HepG2 (cell line): ENCODE data around the gene HCFC1R1. TPM values are rescaled to one million over a fixed set of nuclear protein-coding genes. Genes with fewer than 3 reads are reported as not detected.

Experiments used
- GABPB1 ChIP-seq: IDR thresholded peaks from 2 replicates; pipeline ENCODE4 v1.6.1; 2016; ENCODE audit warnings: mild to moderate bottlenecking, missing genetic modification reagents, moderate library complexity, missing compliant biosample characterization
- GFI1 ChIP-seq: sonication (generic); formaldehyde crosslinking; IDR thresholded peaks from 2 replicates; pipeline ENCODE4 v1.5.0; 2020; ENCODE audit warnings: missing genetic modification reagents, mild to moderate bottlenecking, borderline replicate concordance
- HMGA1 ChIP-seq: sonication (generic); formaldehyde crosslinking; conservative IDR thresholded peaks from 2 replicates; pipeline ENCODE4 v1.4.0; 2020; ENCODE audit warnings: missing genetic modification reagents
- JUND ChIP-seq: sonication (generic); formaldehyde crosslinking; IDR thresholded peaks from 2 replicates; pipeline ENCODE4 v1.8.0; 2022; ENCODE audit warnings: mild to moderate bottlenecking, missing genetic modification reagents
- MAFG ChIP-seq: sonication (generic); formaldehyde crosslinking; IDR thresholded peaks from 2 replicates; pipeline ENCODE4 v1.5.1; 2020; ENCODE audit warnings: mild to moderate bottlenecking, missing genetic modification reagents
- POLR2G ChIP-seq: fragments of 200-400 bp; formaldehyde crosslinking; IDR thresholded peaks from 2 replicates; pipeline ENCODE4 v1.6.1; 2018; ENCODE audit warnings: mild to moderate bottlenecking, low read depth, low read length, moderate library complexity
- RFXAP ChIP-seq: sonication (generic); formaldehyde crosslinking; IDR thresholded peaks from 2 replicates; pipeline ENCODE4 v1.4.0; 2020; ENCODE audit warnings: missing genetic modification reagents, borderline replicate concordance
- THYN1 ChIP-seq: sonication (generic); formaldehyde crosslinking; IDR thresholded peaks from 2 replicates; pipeline ENCODE4 v1.8.1; 2023; ENCODE audit warnings: low read depth, mild to moderate bottlenecking, moderate library complexity, missing genetic modification reagents, borderline replicate concordance
- TP53 ChIP-seq: sonication (generic); formaldehyde crosslinking; conservative IDR thresholded peaks from 2 replicates; pipeline ENCODE4 v1.4.0; 2020; ENCODE audit warnings: missing genetic modification reagents
- ZNF205 ChIP-seq: IDR thresholded peaks from 2 replicates; pipeline ENCODE4 v1.6.1; 2018; ENCODE audit warnings: missing biosample characterization, missing genetic modification reagents
- ZNF333 ChIP-seq: sonication (generic); formaldehyde crosslinking; IDR thresholded peaks from 2 replicates; pipeline ENCODE4 v1.4.0; 2020; ENCODE audit warnings: mild to moderate bottlenecking, missing genetic modification reagents, borderline replicate concordance
- ZNF619 ChIP-seq: sonication (generic); formaldehyde crosslinking; IDR thresholded peaks from 2 replicates; pipeline ENCODE4 v1.4.0; 2020; ENCODE audit warnings: mild to moderate bottlenecking, missing genetic modification reagents
- ZNF678 ChIP-seq: sonication (generic); formaldehyde crosslinking; IDR thresholded peaks from 2 replicates; pipeline ENCODE4 v1.4.0; 2020; ENCODE audit warnings: mild to moderate bottlenecking, missing genetic modification reagents
- ZNF883 ChIP-seq: sonication (generic); formaldehyde crosslinking; IDR thresholded peaks from 2 replicates; pipeline ENCODE4 v1.5.1; 2020; ENCODE audit warnings: mild to moderate bottlenecking, missing genetic modification reagents; ENCODE audit errors: not compliant biosample characterization
- ZSCAN21 ChIP-seq: sonication (generic); formaldehyde crosslinking; IDR thresholded peaks from 2 replicates; pipeline ENCODE4 v1.8.0; 2022; ENCODE audit warnings: mild to moderate bottlenecking, missing genetic modification reagents, moderate library complexity, borderline replicate concordance
- polyA plus RNA-seq, 8 experiments: library from polyadenylated mRNA; depleted of rRNA in 3 of 8; stranded (reverse) in 7 of 8; unstranded in 1 of 8; fragments of >200 nt; fragmentation: Illumina TruSeq in 4 of 8; extraction: Trizol in 4 of 8; gene quantifications; 2 replicates each; pipeline versions ENCODE4 v1.2.1 to v1.2.3, GENCODE V29; 2011 to 2016; ENCODE audit warnings: low read depth in 4 of 8, missing spikeins in 1 of 8, mixed read lengths in 1 of 8; ENCODE audit not compliant: insufficient read depth in 1 of 8
- total RNA-seq, 5 experiments: library from RNA; depleted of rRNA; stranded (reverse); fragments of >200 nt; fragmentation: Illumina TruSeq; extraction: Trizol; gene quantifications; 2 replicates each; pipeline ENCODE4 v1.2.3, GENCODE V29; 2016; ENCODE audit warnings: low read depth in 1 of 5
- TF ChIP-seq, protein P1 (sequence below): IDR thresholded peaks from 2 replicates; pipeline ENCODE4 v1.6.1; 2016; ENCODE audit warnings: low read depth, control low read depth
- TF ChIP-seq, protein P2 (sequence below): sonication (generic); formaldehyde crosslinking; IDR thresholded peaks from 2 replicates; pipeline ENCODE4 v1.4.0; 2020; ENCODE audit warnings: mild to moderate bottlenecking, missing genetic modification reagents
- TF ChIP-seq, protein P3 (sequence below): fragments of 450-650 bp; IDR thresholded peaks from 2 replicates; pipeline ENCODE4 v1.6.1; 2016
- TF ChIP-seq, protein P4 (sequence below): IDR thresholded peaks from 2 replicates; pipeline ENCODE4 v1.6.1; 2016; ENCODE audit warnings: missing compliant biosample characterization, missing genetic modification reagents, borderline replicate concordance
- TF ChIP-seq, protein P5 (sequence below): sonication (generic); formaldehyde crosslinking; IDR thresholded peaks from 2 replicates; pipeline ENCODE4 v1.4.0; 2020; ENCODE audit warnings: mild to moderate bottlenecking, missing genetic modification reagents, borderline replicate concordance

The HCFC1R1 gene
- total and polyA plus RNA-seq, 2 of the 13 experiments (the other 11 are each of a cell fraction or from before 2014, with no cell fraction given): 13.8 to 16.1 TPM

DNA sequence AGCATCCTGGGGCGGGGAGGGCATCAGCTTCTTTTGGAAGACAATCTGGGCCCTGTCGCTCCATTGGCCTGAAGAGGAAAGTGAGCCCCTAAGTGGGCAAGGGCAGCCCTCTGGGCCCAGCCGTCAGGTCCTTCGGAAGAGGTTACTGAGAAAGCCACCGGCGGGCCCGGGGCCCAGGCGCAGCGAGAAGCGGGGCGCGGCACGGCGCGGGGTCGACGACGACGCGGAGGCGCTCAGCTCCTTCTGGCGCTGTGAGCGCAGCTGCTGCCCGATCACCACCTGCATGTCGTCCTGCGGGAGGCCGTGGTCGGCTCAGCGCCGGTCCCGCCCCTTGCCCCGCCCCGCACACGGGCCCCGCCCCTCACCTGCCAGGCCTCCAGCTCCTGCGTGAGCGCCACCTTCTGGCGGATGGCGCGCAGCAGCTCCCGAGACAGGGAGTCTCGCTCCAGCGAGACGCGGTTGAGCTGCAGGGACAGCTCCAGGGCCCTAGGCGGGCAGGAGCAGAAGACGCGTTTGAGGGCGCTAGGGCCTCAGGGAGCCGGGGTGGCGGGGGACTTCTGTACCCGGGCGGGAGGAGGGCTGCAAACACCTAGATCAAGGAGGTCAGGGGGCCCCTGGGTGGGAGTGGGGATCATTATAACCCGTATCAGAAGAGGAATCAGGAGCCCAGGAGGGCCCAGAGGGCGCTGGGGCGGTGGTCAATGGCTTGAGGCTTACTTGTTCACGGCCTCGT, 4.4 kb upstream of the HCFC1R1 start (continued):
- no peak for TF ChIP-seq THYN1
- no peak; the same call in 1 of the 2 replicates for TF ChIP-seq ZSCAN21
- TF ChIP-seq MAFG: no peak
- TF ChIP-seq GABPB1 (CRISPR knock-in tag): peak; percentile 57; the same call in 1 of the 2 replicates
- no peak; the same call in 1 of the 2 replicates for TF ChIP-seq POLR2G
- no peak for TF ChIP-seq ZNF205
- TF ChIP-seq, protein P1, sequence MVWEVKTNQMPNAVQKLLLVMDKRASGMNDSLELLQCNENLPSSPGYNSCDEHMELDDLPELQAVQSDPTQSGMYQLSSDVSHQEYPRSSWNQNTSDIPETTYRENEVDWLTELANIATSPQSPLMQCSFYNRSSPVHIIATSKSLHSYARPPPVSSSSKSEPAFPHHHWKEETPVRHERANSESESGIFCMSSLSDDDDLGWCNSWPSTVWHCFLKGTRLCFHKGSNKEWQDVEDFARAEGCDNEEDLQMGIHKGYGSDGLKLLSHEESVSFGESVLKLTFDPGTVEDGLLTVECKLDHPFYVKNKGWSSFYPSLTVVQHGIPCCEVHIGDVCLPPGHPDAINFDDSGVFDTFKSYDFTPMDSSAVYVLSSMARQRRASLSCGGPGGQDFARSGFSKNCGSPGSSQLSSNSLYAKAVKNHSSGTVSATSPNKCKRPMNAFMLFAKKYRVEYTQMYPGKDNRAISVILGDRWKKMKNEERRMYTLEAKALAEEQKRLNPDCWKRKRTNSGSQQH (CRISPR knock-in tag): no peak
- TF ChIP-seq ZNF619 (CRISPR knock-in tag): no peak
- TF ChIP-seq GFI1 (CRISPR knock-in tag): no peak
- no peak for TF ChIP-seq HMGA1 (CRISPR knock-in tag)
- TF ChIP-seq, protein P2, sequence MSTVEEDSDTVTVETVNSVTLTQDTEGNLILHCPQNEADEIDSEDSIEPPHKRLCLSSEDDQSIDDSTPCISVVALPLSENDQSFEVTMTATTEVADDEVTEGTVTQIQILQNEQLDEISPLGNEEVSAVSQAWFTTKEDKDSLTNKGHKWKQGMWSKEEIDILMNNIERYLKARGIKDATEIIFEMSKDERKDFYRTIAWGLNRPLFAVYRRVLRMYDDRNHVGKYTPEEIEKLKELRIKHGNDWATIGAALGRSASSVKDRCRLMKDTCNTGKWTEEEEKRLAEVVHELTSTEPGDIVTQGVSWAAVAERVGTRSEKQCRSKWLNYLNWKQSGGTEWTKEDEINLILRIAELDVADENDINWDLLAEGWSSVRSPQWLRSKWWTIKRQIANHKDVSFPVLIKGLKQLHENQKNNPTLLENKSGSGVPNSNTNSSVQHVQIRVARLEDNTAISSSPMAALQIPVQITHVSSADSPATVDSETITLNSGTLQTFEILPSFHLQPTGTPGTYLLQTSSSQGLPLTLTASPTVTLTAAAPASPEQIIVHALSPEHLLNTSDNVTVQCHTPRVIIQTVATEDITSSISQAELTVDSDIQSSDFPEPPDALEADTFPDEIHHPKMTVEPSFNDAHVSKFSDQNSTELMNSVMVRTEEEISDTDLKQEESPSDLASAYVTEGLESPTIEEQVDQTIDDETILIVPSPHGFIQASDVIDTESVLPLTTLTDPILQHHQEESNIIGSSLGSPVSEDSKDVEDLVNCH (CRISPR knock-in tag): no peak
- TF ChIP-seq ZNF883 (CRISPR knock-in tag): peak; percentile 40
- TF ChIP-seq ZNF678 (CRISPR knock-in tag): no peak
- no peak for TF ChIP-seq JUND
- TF ChIP-seq, protein P3, sequence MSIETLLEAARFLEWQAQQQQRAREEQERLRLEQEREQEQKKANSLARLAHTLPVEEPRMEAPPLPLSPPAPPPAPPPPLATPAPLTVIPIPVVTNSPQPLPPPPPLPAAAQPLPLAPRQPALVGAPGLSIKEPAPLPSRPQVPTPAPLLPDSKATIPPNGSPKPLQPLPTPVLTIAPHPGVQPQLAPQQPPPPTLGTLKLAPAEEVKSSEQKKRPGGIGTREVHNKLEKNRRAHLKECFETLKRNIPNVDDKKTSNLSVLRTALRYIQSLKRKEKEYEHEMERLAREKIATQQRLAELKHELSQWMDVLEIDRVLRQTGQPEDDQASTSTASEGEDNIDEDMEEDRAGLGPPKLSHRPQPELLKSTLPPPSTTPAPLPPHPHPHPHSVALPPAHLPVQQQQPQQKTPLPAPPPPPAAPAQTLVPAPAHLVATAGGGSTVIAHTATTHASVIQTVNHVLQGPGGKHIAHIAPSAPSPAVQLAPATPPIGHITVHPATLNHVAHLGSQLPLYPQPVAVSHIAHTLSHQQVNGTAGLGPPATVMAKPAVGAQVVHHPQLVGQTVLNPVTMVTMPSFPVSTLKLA: no peak
- TF ChIP-seq RFXAP (CRISPR knock-in tag): no peak
- TF ChIP-seq, protein P4, sequence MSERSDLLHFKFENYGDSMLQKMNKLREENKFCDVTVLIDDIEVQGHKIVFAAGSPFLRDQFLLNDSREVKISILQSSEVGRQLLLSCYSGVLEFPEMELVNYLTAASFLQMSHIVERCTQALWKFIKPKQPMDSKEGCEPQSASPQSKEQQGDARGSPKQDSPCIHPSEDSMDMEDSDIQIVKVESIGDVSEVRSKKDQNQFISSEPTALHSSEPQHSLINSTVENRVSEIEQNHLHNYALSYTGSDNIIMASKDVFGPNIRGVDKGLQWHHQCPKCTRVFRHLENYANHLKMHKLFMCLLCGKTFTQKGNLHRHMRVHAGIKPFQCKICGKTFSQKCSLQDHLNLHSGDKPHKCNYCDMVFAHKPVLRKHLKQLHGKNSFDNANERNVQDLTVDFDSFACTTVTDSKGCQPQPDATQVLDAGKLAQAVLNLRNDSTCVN (CRISPR knock-in tag): 0 out of 2 replicates have a peak, but pooled peaks have one; percentile 23
- 0 out of 2 replicates have a peak, but pooled peaks have one; percentile 27 for TF ChIP-seq TP53
- TF ChIP-seq, protein P5, sequence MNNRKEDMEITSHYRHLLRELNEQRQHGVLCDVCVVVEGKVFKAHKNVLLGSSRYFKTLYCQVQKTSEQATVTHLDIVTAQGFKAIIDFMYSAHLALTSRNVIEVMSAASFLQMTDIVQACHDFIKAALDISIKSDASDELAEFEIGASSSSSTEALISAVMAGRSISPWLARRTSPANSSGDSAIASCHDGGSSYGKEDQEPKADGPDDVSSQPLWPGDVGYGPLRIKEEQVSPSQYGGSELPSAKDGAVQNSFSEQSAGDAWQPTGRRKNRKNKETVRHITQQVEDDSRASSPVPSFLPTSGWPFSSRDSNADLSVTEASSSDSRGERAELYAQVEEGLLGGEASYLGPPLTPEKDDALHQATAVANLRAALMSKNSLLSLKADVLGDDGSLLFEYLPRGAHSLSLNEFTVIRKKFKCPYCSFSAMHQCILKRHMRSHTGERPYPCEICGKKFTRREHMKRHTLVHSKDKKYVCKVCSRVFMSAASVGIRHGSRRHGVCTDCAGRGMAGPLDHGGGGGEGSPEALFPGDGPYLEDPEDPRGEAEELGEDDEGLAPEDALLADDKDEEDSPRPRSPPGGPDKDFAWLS: no peak
- TF ChIP-seq ZNF333 (CRISPR knock-in tag): no peak
